Ovary (tissue), 9 donors: Measurements from ENCODE around the gene GATAD1. TPM values are rescaled to one million over a fixed set of nuclear protein-coding genes. Genes with fewer than 3 reads are reported as not detected.
"Not testable (repeated sequence)": the region's sequence is repeated elsewhere in the genome, so short reads cannot be mapped to it uniquely, and the experiment has no call there.

Experiments used
- DNase-seq, 5 donors: peaks; one replicate each; pipeline ENCODE4 v3.0.0-alpha.2; 2019 to 2020
- H3K27ac ChIP-seq, 2 donors: fragments of 200-600 bp; one replicate each; pipeline versions ENCODE4 v1.5.1 to v1.8.0; 2019 to 2022
- H3K27me3 ChIP-seq: fragments of 200-600 bp; one replicate; pipeline ENCODE4 v1.8.0; 2022
- H3K36me3 ChIP-seq: fragments of 200-600 bp; sonication (generic); one replicate; pipeline ENCODE4 v1.5.1; 2019
- H3K4me1 ChIP-seq: one replicate; pipeline ENCODE4 v1.8.1; 2013; ENCODE audit warnings: mild to moderate bottlenecking, moderate library complexity; ENCODE audit not compliant: insufficient read depth
- H3K4me3 ChIP-seq: fragments of 200-600 bp; sonication (generic); one replicate; pipeline ENCODE4 v1.5.1; 2017
- H3K9me3 ChIP-seq, 2 donors: fragments of 200-600 bp in 1 of 2; sonication (generic) in 1 of 2; one replicate each; pipeline versions ENCODE4 v1.5.1 to v1.8.1; 2013 to 2019; ENCODE audit warnings: mild to moderate bottlenecking in 1 of 2, moderate library complexity in 1 of 2
- CTCF ChIP-seq, 3 donors: fragments of 450-650 bp in 2 of 3; fragments of 200-600 bp in 1 of 3; IDR thresholded peaks; one replicate each; pipeline versions ENCODE4 v1.5.1 to v1.8.0; 2016 to 2022; ENCODE audit warnings: antibody characterized with exemption in 3 of 3, mild to moderate bottlenecking in 1 of 3
- EP300 ChIP-seq: sonication (generic); formaldehyde crosslinking; IDR thresholded peaks from one replicate; pipeline ENCODE4 v1.6.1; 2017; ENCODE audit warnings: antibody characterized with exemption
- POLR2A ChIP-seq: fragments of 450-650 bp; IDR thresholded peaks from one replicate; pipeline ENCODE4 v1.6.1; 2017; ENCODE audit warnings: antibody characterized with exemption, mild to moderate bottlenecking, moderate library complexity
- WGBS, 3 donors: extraction: QIAGEN DNeasy Blood & Tissue Kit in 1 of 3; methylation state at CpG; one replicate each; pipeline versions ENCODE4 v1.1.5 to v1.1.7; 2013 to 2017; 5-methylcytosine and 5-hydroxymethylcytosine counted together
- intact Hi-C, 4 donors: fragments of 100-400 bp; cut with DNase I; formaldehyde crosslinking; loops; one replicate each; pipeline versions ENCODE4 v1.11.0 to v1.15.1; 2022 to 2023
- polyA plus RNA-seq, 2 donors: library from polyadenylated mRNA; stranded (reverse); fragments of 200-250 nt in 1 of 2; fragments of 350-450 nt in 1 of 2; fragmentation: Illumina TruSeq in 1 of 2; extraction: RNeasy Lipid Tissue Mini Kit (QIAGEN cat#74804) in 1 of 2; gene quantifications; one replicate each; pipeline ENCODE4 v1.2.3, GENCODE V29; 2013 to 2014
- total RNA-seq, 7 donors: library from RNA; depleted of rRNA in 2 of 7; stranded (reverse); fragments of >200 nt in 2 of 7; fragmentation: NEBNext Ultra II Directional in 3 of 7; extraction: Animal tissue kit (Norgen Biotek cat#: 25700) in 3 of 7; gene quantifications; one replicate each; pipeline versions ENCODE4 v1.1.0 to v1.2.4, GENCODE V29; 2016 to 2023
- donor health status: DM: no; HTN: no; CAD: no; lungs with moderate emphysema.
- donor health status: DM: no; HTN: no; CAD: no.
- donor health status: Bipolar disorder and iron deficiency.
- donor health status: DM: yes; HTN: yes; CAD: no.
- donor health status: DM: no; HTN: no; CAD: no.
- donor health status: DM: yes; HTN: yes; CAD: no.

Gene GATAD1
- total and polyA plus RNA-seq, 9 donors: 30.8 to 59.1 (median 39.7) TPM

- 63 to 81% (median 75%) methylated on average over 2 of the region's 2 CpGs for WGBS, 3 donors
- no peak for DNase-seq
- Histone ChIP-seq H3K9me3 (no peaks in the 10 kb centered on the region), H3K27ac (no peak overlapping the region), H3K4me1 (no peaks in the 10 kb centered on the region), H3K4me3 (no peak overlapping the region), H3K27me3 (no peaks in the 10 kb centered on the region), H3K36me3 (no peaks in the 10 kb centered on the region)
- intact Hi-C loops: no loop called here
- TF ChIP-seq CTCF (IDR thresholded peaks at IDR 0.05) (no peak), POLR2A (no peak), EP300 (no peak)
Observed at GRCh38 chr7:92466682-92467081, 19.4 kb downstream of the GATAD1 start.

GRCh38 chr7:92468589-92468988, 21.3 kb downstream of the GATAD1 start:
- intact Hi-C loops, DNase-seq, H3K36me3 ChIP-seq, H3K9me3 ChIP-seq, H3K27ac ChIP-seq, H3K4me3 ChIP-seq, H3K27me3 ChIP-seq, H3K4me1 ChIP-seq: not testable (repeated sequence)
- 95 to 96% (median 95%) methylated on average over 9 of the region's 9 CpGs for WGBS, 3 donors

GRCh38 chr7:92473989-92474388, 26.7 kb downstream of the GATAD1 start:
- H3K36me3 ChIP-seq, DNase-seq, H3K9me3 ChIP-seq, intact Hi-C loops, H3K27me3 ChIP-seq, H3K4me1 ChIP-seq, H3K4me3 ChIP-seq, H3K27ac ChIP-seq: not testable (repeated sequence)
- WGBS, 3 donors: 74 to 85% (median 75%) methylated on average over 10 of the region's 10 CpGs

- intact Hi-C loops: not testable (repeated sequence)
- 90 to 94% (median 93%) methylated on average over 12 of the region's 12 CpGs for WGBS, 3 donors
Observed at GRCh38 chr7:92475261-92475770, 28.0 kb downstream of the GATAD1 start.

GRCh38 chr7:92475851-92476590, 28.7 kb downstream of the GATAD1 start:
- 91 to 94% (median 92%) methylated on average over 11 of the region's 11 CpGs for WGBS, 3 donors
- intact Hi-C loops, DNase-seq, H3K9me3 ChIP-seq, H3K27me3 ChIP-seq, H3K4me1 ChIP-seq, H3K4me3 ChIP-seq, H3K27ac ChIP-seq, H3K36me3 ChIP-seq: not testable (repeated sequence)

More at GRCh38 chr7:92475261-92475770, 28.0 kb downstream of the GATAD1 start:
- H3K27me3 ChIP-seq, H3K27ac ChIP-seq, DNase-seq, H3K4me3 ChIP-seq, H3K36me3 ChIP-seq, H3K9me3 ChIP-seq, H3K4me1 ChIP-seq: not testable (repeated sequence)

- H3K27ac ChIP-seq, H3K27me3 ChIP-seq, H3K9me3 ChIP-seq, H3K4me3 ChIP-seq, intact Hi-C loops, H3K4me1 ChIP-seq, DNase-seq, H3K36me3 ChIP-seq: not testable (repeated sequence)
- WGBS, 3 donors: 93 to 96% (median 96%) methylated on average over 11 of the region's 11 CpGs
Observed at GRCh38 chr7:92477681-92478080, 30.4 kb downstream of the GATAD1 start, which contains the start of gene ERVW-1. TSS of gene ERVW-1 (minus strand) at chr7:92477946. CDS start at chr7:92470381, 7,565 bp downstream.

- intact Hi-C loops: no loop called here
Observed at GRCh38 chr7:92478095-92478494, 30.8 kb downstream of the GATAD1 start.

More at GRCh38 chr7:92478095-92478494, 30.8 kb downstream of the GATAD1 start:
- no peak for DNase-seq
- WGBS, 3 donors: 88 to 91% (median 90%) methylated on average over 9 of the region's 9 CpGs
- Histone ChIP-seq H3K4me3 (no peak overlapping the region), H3K4me1 (no peaks in the 10 kb centered on the region), H3K36me3 (no peaks in the 10 kb centered on the region), H3K27ac (no peak overlapping the region), H3K27me3 (no peaks in the 10 kb centered on the region), H3K9me3 (no peaks in the 10 kb centered on the region)
- TF ChIP-seq CTCF (IDR thresholded peaks at IDR 0.05): no peak
- no peak for TF ChIP-seq POLR2A
- no peak for TF ChIP-seq EP300
